Endothelial cell of hepatic sinusoid (primary cell): ENCODE results near the gene ERBB4.

ENCODE experiments used
- in situ Hi-C: cut with HindIII; loops from 2 replicates; pipeline ENCODE4 v1.10.0; 2017; ENCODE audit warnings: low sequenced_read_pairs

Gene ERBB4

GRCh38 chr2:212097001-212097400, 441.6 kb downstream of the ERBB4 start:
- in situ Hi-C loops, result loop anchor here (10.0 kb wide), 1 partner anchor 58 kb away; no protein-coding TSS in a partner anchor

GRCh38 chr2:212089873-212090272, 448.7 kb downstream of the ERBB4 start:
- in situ Hi-C loops, result loop anchor here (10.0 kb wide), 1 partner anchor 65 kb away; no protein-coding TSS in a partner anchor

GRCh38 chr2:212088353-212088752, 450.2 kb downstream of the ERBB4 start:
- in situ Hi-C loops, result no loop called here

GRCh38 chr2:212083492-212083891, 455.1 kb downstream of the ERBB4 start:
- in situ Hi-C loops, result no loop called here

- in situ Hi-C loops, result no loop called here
Measured at GRCh38 chr2:212078103-212078502, 460.5 kb downstream of the ERBB4 start.

GRCh38 chr2:212076456-212076855, 462.1 kb downstream of the ERBB4 start:
- in situ Hi-C loops, result no loop called here

GRCh38 chr2:212073360-212073759, 465.2 kb downstream of the ERBB4 start:
- in situ Hi-C loops, result no loop called here

- in situ Hi-C loops, result no loop called here
Measured at GRCh38 chr2:212066546-212066945, 472.1 kb downstream of the ERBB4 start.

- in situ Hi-C loops, result no loop called here
Measured at GRCh38 chr2:212064318-212064717, 474.3 kb downstream of the ERBB4 start.

- in situ Hi-C loops, result no loop called here
Measured at GRCh38 chr2:212052412-212053159, 486.0 kb downstream of the ERBB4 start.

GRCh38 chr2:212050871-212051270, 487.7 kb downstream of the ERBB4 start:
- in situ Hi-C loops, result no loop called here

- in situ Hi-C loops, result no loop called here
Measured at GRCh38 chr2:212042562-212042961, 496.0 kb downstream of the ERBB4 start.

- in situ Hi-C loops, result no loop called here
Measured at GRCh38 chr2:212037062-212037461, 501.5 kb downstream of the ERBB4 start.

GRCh38 chr2:212034841-212035585, 503.6 kb downstream of the ERBB4 start:
- in situ Hi-C loops, result no loop called here

GRCh38 chr2:212033888-212034287, 504.7 kb downstream of the ERBB4 start:
- in situ Hi-C loops, result no loop called here

GRCh38 chr2:212032536-212033219, 505.9 kb downstream of the ERBB4 start:
- in situ Hi-C loops, result no loop called here

GRCh38 chr2:212032032-212032431, 506.6 kb downstream of the ERBB4 start:
- in situ Hi-C loops, result no loop called here

- in situ Hi-C loops, result no loop called here
Measured at GRCh38 chr2:212030709-212031108, 507.9 kb downstream of the ERBB4 start.

GRCh38 chr2:212028798-212029394, 509.7 kb downstream of the ERBB4 start:
- in situ Hi-C loops, result no loop called here

GRCh38 chr2:212027681-212028628, 510.6 kb downstream of the ERBB4 start:
- in situ Hi-C loops, result no loop called here
